Caco-2 (cell line): ENCODE data around the gene GHR. TPM values are rescaled to one million over a fixed set of nuclear protein-coding genes. Genes with fewer than 3 reads are reported as not detected.

Experiments
- BruUV-seq: library from RNA; stranded (reverse); fragments of 400-500 nt; replicated peaks from 2 replicates; lab custom pipeline; 2021; lab: Mats Ljungman, UMichigan
- CTCF ChIA-PET: fragments of 300-600 bp; sonication (Branson Sonifier 250); formaldehyde crosslinking; loops from one replicate; lab custom pipeline; 2022; ENCODE audit warnings: antibody characterized with exemption; lab: Charles Lee
- POLR2A ChIA-PET: fragments of 300-600 bp; sonication (Branson Sonifier 250); formaldehyde crosslinking; loops from one replicate; lab custom pipeline; 2022; ENCODE audit warnings: antibody characterized with exemption; lab: Charles Lee
- DNase-seq, 2 experiments: peaks; one replicate each; pipeline versions ENCODE4 v3.0.0 to v3.0.0-alpha.2; 2020 to 2022
- H3K27me3 ChIP-seq: replicated peaks from 2 replicates; pipeline ENCODE4 v1.6.0; 2011; ENCODE audit warnings: low read length; ENCODE audit not compliant: control insufficient read depth, insufficient read depth
- H3K36me3 ChIP-seq: 2 replicates; pipeline ENCODE4 v1.5.1; 2011; ENCODE audit warnings: low read length; ENCODE audit not compliant: control insufficient read depth, insufficient read depth
- H3K4me1 ChIP-seq: fragments of 250-450 bp; sonication (Bioruptor Pico); 2 replicates; pipeline ENCODE4 v1.5.1; 2020; ENCODE audit warnings: mild to moderate bottlenecking
- H3K4me3 ChIP-seq: 2 replicates; pipeline ENCODE4 v1.5.1; 2011; ENCODE audit warnings: low read depth, mild to moderate bottlenecking, control low read depth, low read length
- H3K9me3 ChIP-seq: fragments of 250-450 bp; sonication (Bioruptor Pico); 2 replicates; pipeline ENCODE4 v1.5.1; 2020; ENCODE audit warnings: mild to moderate bottlenecking, moderate library complexity
- H3K27ac Mint-ChIP-seq: one replicate; pipeline ENCODE4 v1.8.0; 2022; ENCODE audit warnings: mixed read lengths; ENCODE audit not compliant: unreplicated experiment
- H3K27me3 Mint-ChIP-seq: one replicate; pipeline ENCODE4 v1.8.0; 2022; ENCODE audit warnings: mixed read lengths; ENCODE audit not compliant: insufficient read depth, unreplicated experiment
- H3K36me3 Mint-ChIP-seq: one replicate; pipeline ENCODE4 v1.8.0; 2022; ENCODE audit warnings: mild to moderate bottlenecking, mixed read lengths; ENCODE audit not compliant: insufficient read depth, unreplicated experiment
- H3K4me1 Mint-ChIP-seq: one replicate; pipeline ENCODE4 v1.8.0; 2022; ENCODE audit warnings: low read depth, mixed read lengths; ENCODE audit not compliant: unreplicated experiment
- H3K4me3 Mint-ChIP-seq: one replicate; pipeline ENCODE4 v1.8.0; 2022; ENCODE audit warnings: mild to moderate bottlenecking, moderate library complexity, mixed read lengths; ENCODE audit not compliant: unreplicated experiment
- H3K9me3 Mint-ChIP-seq: one replicate; pipeline ENCODE4 v1.8.0; 2022; ENCODE audit warnings: mixed read lengths; ENCODE audit not compliant: unreplicated experiment
- CTCF ChIP-seq, 2 experiments: fragments of 200-600 bp in 1 of 2; IDR thresholded peaks; 1 replicate in 1 of 2; 2 replicates in 1 of 2; pipeline versions ENCODE4 v1.5.1 to v1.8.0; 2011 to 2022; ENCODE audit warnings: antibody characterized with exemption in 1 of 2, control low read depth in 1 of 2, inconsistent platforms in 1 of 2, low read depth in 1 of 2, low read length in 1 of 2, mild to moderate bottlenecking in 1 of 2, moderate library complexity in 1 of 2; ENCODE audit not compliant: insufficient read depth in 1 of 2, severe bottlenecking in 1 of 2, unreplicated experiment in 1 of 2
- intact Hi-C: fragments of 100-400 bp; cut with micrococcal nuclease; formaldehyde crosslinking; loops from one replicate; pipeline ENCODE4 v1.10.0; 2022; ENCODE audit not compliant: unreplicated experiment
- total RNA-seq: library from RNA; stranded (reverse); gene quantifications from 2 replicates; pipeline ENCODE4 v1.2.3, GENCODE V29; 2022

GHR gene
- total RNA-seq, 1 experiment from 2014 or later, result 0.54 TPM

GRCh38 chr5:42611437-42611836, 188.2 kb downstream of the GHR start:
- no peak overlapping the region for H3K4me3 Mint-ChIP-seq
- no peaks in the 10 kb centered on the region for H3K4me1 Mint-ChIP-seq
- ChIA-PET POLR2A (no interaction called here), CTCF (no interaction called here)
- intact Hi-C loops, result no loop called here
- no TSS peak for BruUV-seq
- H3K27ac Mint-ChIP-seq, result no peak overlapping the region
- peaks cover 4% of the 10 kb centered on the region for H3K27me3 Mint-ChIP-seq
- Histone ChIP-seq H3K27me3 (no peaks in the 10 kb centered on the region), H3K36me3 (no peaks in the 10 kb centered on the region), H3K4me1 (no peaks in the 10 kb centered on the region), H3K9me3 (no peaks in the 10 kb centered on the region), H3K4me3 (no peak overlapping the region)
- no peaks in the 10 kb centered on the region for H3K36me3 Mint-ChIP-seq
- no peak for DNase-seq
- TF ChIP-seq CTCF (IDR thresholded peaks at IDR 0.05; ENCODE audit: insufficient read depth in 1 of 2, low read depth in 1 of 2, low read length in 1 of 2, severe bottlenecking in 1 of 2, unreplicated experiment in 1 of 2), result no peak
- no peaks in the 10 kb centered on the region for H3K9me3 Mint-ChIP-seq

- BruUV-seq, result no TSS peak
- Mint-ChIP-seq H3K4me3 (no peak overlapping the region), H3K27me3 (peaks cover 4% of the 10 kb centered on the region), H3K27ac (no peak overlapping the region), H3K36me3 (no peaks in the 10 kb centered on the region), H3K4me1 (no peaks in the 10 kb centered on the region), H3K9me3 (no peaks in the 10 kb centered on the region)
- H3K4me1 ChIP-seq, result no peaks in the 10 kb centered on the region
- intact Hi-C loops, result no loop called here
- no peak for TF ChIP-seq CTCF (IDR thresholded peaks at IDR 0.05; ENCODE audit: insufficient read depth in 1 of 2, low read depth in 1 of 2, low read length in 1 of 2, severe bottlenecking in 1 of 2, unreplicated experiment in 1 of 2)
- H3K4me3 ChIP-seq, result no peak overlapping the region
- no peak for DNase-seq
- H3K9me3 ChIP-seq, result no peaks in the 10 kb centered on the region
- CTCF ChIA-PET, result no interaction called here
- no peaks in the 10 kb centered on the region for H3K27me3 ChIP-seq
- POLR2A ChIA-PET, result no interaction called here
- H3K36me3 ChIP-seq, result no peaks in the 10 kb centered on the region
Observed at GRCh38 chr5:42612750-42613366, 189.6 kb downstream of the GHR start.

GRCh38 chr5:42614509-42614908, 191.3 kb downstream of the GHR start:
- no peak for DNase-seq
- Mint-ChIP-seq H3K36me3 (no peaks in the 10 kb centered on the region), H3K9me3 (no peaks in the 10 kb centered on the region), H3K27ac (no peak overlapping the region), H3K4me1 (no peaks in the 10 kb centered on the region), H3K27me3 (peaks cover 4% of the 10 kb centered on the region), H3K4me3 (no peak overlapping the region)
- no TSS peak for BruUV-seq
- H3K27me3 ChIP-seq, result no peaks in the 10 kb centered on the region
- ChIA-PET POLR2A (interaction anchor here (0.7 kb wide), 1 partner anchor 11 kb away, joined by 8 read pairs; no protein-coding TSS in a partner anchor), CTCF (no interaction called here)
- no peaks in the 10 kb centered on the region for H3K36me3 ChIP-seq
- no peaks in the 10 kb centered on the region for H3K9me3 ChIP-seq
- intact Hi-C loops, result no loop called here
- TF ChIP-seq CTCF (IDR thresholded peaks at IDR 0.05; ENCODE audit: insufficient read depth in 1 of 2, low read depth in 1 of 2, low read length in 1 of 2, severe bottlenecking in 1 of 2, unreplicated experiment in 1 of 2), result no peak
- H3K4me3 ChIP-seq, result no peak overlapping the region
- H3K4me1 ChIP-seq, result no peaks in the 10 kb centered on the region
